GM12878 (cell line): ENCODE measurements around the gene UBE2E2. TPM values are rescaled to one million over a fixed set of nuclear protein-coding genes. Genes with fewer than 3 reads are reported as not detected.

Experiments
- ATAC-seq: fragments of 200-7000 bp; cut with Tn5 transposase; 3 replicates; pipeline ENCODE4 v1.9.1; 2020; ENCODE audit warnings: mild to moderate bottlenecking, moderate library complexity
- BruUV-seq: library from RNA; stranded (reverse); fragments of 400-500 nt; replicated peaks from 2 replicates; lab custom pipeline; 2021; lab: Mats Ljungman, UMichigan
- CTCF ChIA-PET: fragments of 300-600 bp; sonication (Branson Sonifier 250); formaldehyde crosslinking; extraction: SDS; loops from one replicate; lab custom pipeline; 2021; ENCODE audit warnings: inconsistent platforms; lab: Yijun Ruan, JAX
- POLR2A ChIA-PET: fragments of 350-600 bp; formaldehyde crosslinking; extraction: SDS; loops from one replicate; lab custom pipeline; 2021; ENCODE audit warnings: inconsistent platforms; lab: Charles Lee
- RAD21 ChIA-PET: fragments of 300-600 bp; sonication (Branson Sonifier 250); formaldehyde crosslinking; loops from one replicate; lab custom pipeline; 2023; ENCODE audit warnings: antibody characterized with exemption; ENCODE audit not compliant: unreplicated experiment; lab: Charles Lee
- SMC1A ChIA-PET: fragments of 300-600 bp; sonication (Branson Sonifier 250); formaldehyde crosslinking; loops from one replicate; lab custom pipeline; 2023; ENCODE audit not compliant: unreplicated experiment, uncharacterized antibody; lab: Charles Lee
- DNase-seq: peaks from one replicate; pipeline ENCODE4 v3.0.0-alpha.2; 2011; ENCODE audit warnings: low read depth, low spot score
- FAIRE-seq: peaks from 3 replicates; lab custom pipeline; 2011; peaks lifted over from hg19 to GRCh38; lab: Jason Lieb, UNC
- H2AFZ ChIP-seq: 2 replicates; pipeline ENCODE4 v1.6.0; 2011; ENCODE audit warnings: low read depth, low read length, control low read depth; ENCODE audit not compliant: control insufficient read depth
- H3K27ac ChIP-seq: 2 replicates; pipeline ENCODE4 v1.5.1; 2011; ENCODE audit warnings: control low read depth; ENCODE audit not compliant: control insufficient read depth, insufficient read depth
- H3K27me3 ChIP-seq, 2 experiments: replicated peaks in 1 of 2; 2 replicates each; pipeline versions ENCODE4 v1.6.0 to v1.6.1; 2011; ENCODE audit warnings: low read length in 1 of 2; ENCODE audit not compliant: control insufficient read depth in 2 of 2, insufficient read depth in 2 of 2
- H3K36me3 ChIP-seq, 2 experiments: 2 replicates each; pipeline ENCODE4 v1.5.1; 2011; ENCODE audit warnings: low read length in 1 of 2; ENCODE audit not compliant: control insufficient read depth in 2 of 2, insufficient read depth in 2 of 2
- H3K4me1 ChIP-seq: 2 replicates; pipeline ENCODE4 v1.6.1; 2011; ENCODE audit warnings: mild to moderate bottlenecking, low read length, moderate library complexity, mixed read lengths; ENCODE audit not compliant: control insufficient read depth, insufficient read depth
- H3K4me2 ChIP-seq: 2 replicates; pipeline ENCODE4 v1.6.0; 2011; ENCODE audit warnings: control low read depth; ENCODE audit not compliant: control insufficient read depth, insufficient read depth
- H3K4me3 ChIP-seq: fragments of 200-600 bp; sonication (generic); 2 replicates; pipeline ENCODE4 v1.5.1; 2016
- H3K79me2 ChIP-seq: 2 replicates; pipeline ENCODE4 v1.6.0; 2011; ENCODE audit warnings: low read length; ENCODE audit not compliant: control insufficient read depth, insufficient read depth
- H3K9ac ChIP-seq: 2 replicates; pipeline ENCODE4 v1.8.0; 2011; ENCODE audit warnings: low read length, control low read depth, mixed read lengths; ENCODE audit not compliant: control insufficient read depth, insufficient read depth
- H3K9me3 ChIP-seq: replicated peaks from 3 replicates; pipeline ENCODE4 v1.5.1; 2011; ENCODE audit warnings: mild to moderate bottlenecking, low read length; ENCODE audit not compliant: control insufficient read depth, insufficient read depth
- H4K20me1 ChIP-seq: 2 replicates; pipeline ENCODE4 v1.6.0; 2011; ENCODE audit not compliant: control insufficient read depth, insufficient read depth
- ATF7 ChIP-seq: fragments of 450-650 bp; IDR thresholded peaks from 2 replicates; pipeline ENCODE4 v1.6.1; 2016; ENCODE audit warnings: low read depth, mild to moderate bottlenecking
- BMI1 ChIP-seq: fragments of 450-650 bp; IDR thresholded peaks from 2 replicates; pipeline ENCODE4 v1.6.1; 2016; ENCODE audit warnings: mild to moderate bottlenecking, moderate library complexity, borderline replicate concordance
- CHD1 ChIP-seq: IDR thresholded peaks from 2 replicates; pipeline ENCODE4 v1.6.1; 2012; ENCODE audit warnings: low read depth, low read length, improper control_type of control experiment
- CHD2 ChIP-seq: IDR thresholded peaks from 2 replicates; pipeline ENCODE4 v1.6.1; 2011; ENCODE audit warnings: low read depth, low read length, improper control_type of control experiment, borderline replicate concordance
- CHD4 ChIP-seq: fragments of 200-600 bp; sonication (generic); IDR thresholded peaks from 2 replicates; pipeline ENCODE4 v1.6.1; 2016; ENCODE audit warnings: mild to moderate bottlenecking
- E4F1 ChIP-seq: fragments of 450-650 bp; IDR thresholded peaks from 2 replicates; pipeline ENCODE4 v1.6.1; 2018; ENCODE audit warnings: borderline replicate concordance, mild to moderate bottlenecking; ENCODE audit not compliant: partially characterized antibody
- ELK1 ChIP-seq: IDR thresholded peaks from 2 replicates; pipeline ENCODE4 v1.6.1; 2012; ENCODE audit warnings: low read depth, low read length, improper control_type of control experiment
- IKZF1 ChIP-seq: fragments of 450-650 bp; conservative IDR thresholded peaks from 2 replicates; pipeline ENCODE4 v1.6.1; 2017; ENCODE audit warnings: antibody characterized with exemption, mild to moderate bottlenecking
- MTA2 ChIP-seq: fragments of 450-650 bp; IDR thresholded peaks from 2 replicates; pipeline ENCODE4 v1.6.1; 2016; ENCODE audit warnings: low read depth, mild to moderate bottlenecking, moderate library complexity
- NFXL1 ChIP-seq: fragments of 450-650 bp; IDR thresholded peaks from 2 replicates; pipeline ENCODE4 v1.6.1; 2017; ENCODE audit warnings: antibody characterized with exemption, mild to moderate bottlenecking, borderline replicate concordance
- PKNOX1 ChIP-seq: fragments of 450-650 bp; IDR thresholded peaks from 2 replicates; pipeline ENCODE4 v1.6.1; 2016; ENCODE audit warnings: mild to moderate bottlenecking
- SMAD1 ChIP-seq: fragments of 450-650 bp; IDR thresholded peaks from 2 replicates; pipeline ENCODE4 v1.6.1; 2018; ENCODE audit warnings: mild to moderate bottlenecking, low read depth; ENCODE audit not compliant: partially characterized antibody
- ZBTB11 ChIP-seq: fragments of 450-650 bp; formaldehyde crosslinking; IDR thresholded peaks from 2 replicates; pipeline ENCODE4 v1.5.0; 2022; ENCODE audit warnings: mild to moderate bottlenecking, missing genetic modification characterization
- ZNF622 ChIP-seq: fragments of 450-650 bp; IDR thresholded peaks from 2 replicates; pipeline ENCODE4 v1.6.1; 2017; ENCODE audit warnings: mild to moderate bottlenecking, inconsistent platforms
- WGBS: methylation state at CpG from one replicate; pipeline ENCODE4 v1.1.6; 2016; ENCODE audit warnings: low lambda C conversion rate; ENCODE audit not compliant: insufficient replicate concordance, insufficient coverage; ENCODE audit errors: missing lambda C conversion rate; 5-methylcytosine and 5-hydroxymethylcytosine counted together
- in situ Hi-C: fragments of 300-500 bp; cut with MboI; formaldehyde crosslinking; loops from 9 replicates; pipeline ENCODE4 v1.14.3; 2018; ENCODE audit warnings: mixed read lengths
- intact Hi-C: fragments of 100-400 bp; cut with micrococcal nuclease; formaldehyde crosslinking; loops from one replicate; pipeline ENCODE4 v1.14.2; 2022; ENCODE audit not compliant: unreplicated experiment
- polyA plus RNA-seq, 11 experiments: library from polyadenylated mRNA; depleted of rRNA in 4 of 11; unstranded in 6 of 11; stranded (reverse) in 5 of 11; fragments of >200 nt; fragmentation: Nextera tagmentation in 4 of 11; fragmentation: Illumina TruSeq in 1 of 11; extraction: Ambion mirVana in 4 of 11; extraction: Trizol in 1 of 11; gene quantifications; 1 replicate in 1 of 11; 2 replicates in 10 of 11; pipeline versions ENCODE4 v1.2.1 to v1.2.3, GENCODE V29; 2011 to 2016; ENCODE audit warnings: inconsistent platforms in 2 of 11, missing spikeins in 2 of 11, low read depth in 1 of 11
- total RNA-seq, 4 experiments: library from RNA; depleted of rRNA in 3 of 4; stranded (reverse); fragments of >200 nt in 3 of 4; fragmentation: Illumina TruSeq in 1 of 4; extraction: Trizol in 1 of 4; gene quantifications; 2 replicates each; pipeline versions ENCODE4 v1.2.1 to v1.2.3, GENCODE V29; 2013 to 2021

The UBE2E2 gene
- total and polyA plus RNA-seq, 10 of the 15 experiments (the other 5 are each of a cell fraction or from before 2014, with no cell fraction given): 8.7 to 71.0 (median 36.4) TPM

GRCh38 chr3:23387286-23387918 lies 184.3 kb downstream of the UBE2E2 start:
- Histone ChIP-seq H3K4me2 (no peak overlapping the region), H3K36me3 (no peaks in the 10 kb centered on the region), H4K20me1 (no peaks in the 10 kb centered on the region), H3K9me3 (no peaks in the 10 kb centered on the region), H3K4me1 (peaks cover 13% of the 10 kb centered on the region), H3K4me3 (no peak overlapping the region), H3K9ac (no peak overlapping the region), H3K27ac (no peak overlapping the region), H3K27me3 (no peaks in the 10 kb centered on the region), H3K79me2 (no peaks in the 10 kb centered on the region; the same call in 1 of the 2 replicates), H2AFZ (no peak overlapping the region)
- ATAC-seq: peak; percentile 52
- ChIA-PET POLR2A (no interaction called here), SMC1A (interaction anchor here (0.8 to 2.9 kb wide), 3 partner anchors 9 to 176 kb away, joined by 3 to 19 read pairs (median 3); no protein-coding TSS in a partner anchor), RAD21 (interaction anchor here (1.4 kb wide), 1 partner anchor 55 kb away, joined by 3 read pairs; no protein-coding TSS in a partner anchor), CTCF (no interaction called here)
- no peak for FAIRE-seq
- BruUV-seq: no TSS peak
- 28% methylated on average over 3 of the region's 3 CpGs for WGBS
- in situ Hi-C loops (no loop called here), intact Hi-C loops (no loop called here)
- DNase-seq: no peak
- TF ChIP-seq MTA2 (peak; percentile 86), ATF7 (peak; percentile 46; the same call in 1 of the 2 replicates), NFXL1 (no peak), ELK1 (no peak), ZNF622 (no peak), CHD2 (no peak), PKNOX1 (peak; percentile 75), CHD4 (no peak), ZBTB11 (CRISPR knock-in tag) (no peak), CHD1 (no peak), IKZF1 (peak; percentile 25; the same call in 1 of the 2 replicates), BMI1 (no peak), SMAD1 (no peak), E4F1 (no peak)
